ENCODE results near the gene NECTIN2.

The NECTIN2 gene

DNA sequence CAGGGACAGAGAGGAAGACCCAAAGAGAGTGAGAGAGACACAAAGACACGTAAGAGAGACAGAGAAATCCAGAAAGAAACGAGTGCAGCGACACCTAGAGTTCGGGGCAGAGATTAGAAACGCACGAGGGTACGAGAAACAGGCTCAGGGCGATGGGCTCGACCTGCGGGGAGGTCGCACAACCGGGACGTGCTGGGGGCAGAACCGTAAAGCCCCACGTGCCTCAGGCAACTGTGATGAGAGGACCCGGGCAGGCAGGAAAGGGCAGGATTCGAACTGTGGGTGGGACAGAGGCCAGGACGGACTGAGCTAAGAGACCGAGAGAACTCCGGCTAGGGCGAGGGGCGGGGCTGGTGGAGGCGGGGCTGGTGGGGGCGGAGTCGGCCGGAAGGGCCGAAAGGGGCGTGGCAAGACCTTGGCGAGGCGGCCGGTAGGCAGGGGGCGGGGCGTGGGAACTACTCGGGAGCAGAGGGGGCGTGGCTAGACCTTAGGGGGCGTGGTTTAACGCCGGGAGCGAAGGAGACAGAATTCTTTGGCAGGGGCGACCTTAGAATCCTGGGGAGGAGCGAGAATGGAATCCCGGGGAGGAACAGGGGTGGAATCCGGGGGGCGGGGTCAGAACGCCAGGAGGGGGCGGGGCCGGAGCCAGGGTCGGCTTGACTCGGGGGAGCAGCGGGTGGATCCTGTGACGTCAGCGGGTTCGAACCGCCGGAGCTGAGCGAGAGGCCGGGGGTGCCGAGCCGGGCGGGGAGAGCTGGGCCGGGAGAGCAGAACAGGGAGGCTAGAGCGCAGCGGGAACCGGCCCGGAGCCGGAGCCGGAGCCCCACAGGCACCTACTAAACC, at the start of gene NECTIN2:
NECTIN2 (plus strand) TSS at position 686 of the 843 bp plus-strand sequence. CDS start 229 bp downstream, outside the sequence.
- H3K4me3 ChIP-seq (ENCODE audit: low read length): peak within 1 kb of the TSS; percentile 99
- TF ChIP-seq, protein P1, sequence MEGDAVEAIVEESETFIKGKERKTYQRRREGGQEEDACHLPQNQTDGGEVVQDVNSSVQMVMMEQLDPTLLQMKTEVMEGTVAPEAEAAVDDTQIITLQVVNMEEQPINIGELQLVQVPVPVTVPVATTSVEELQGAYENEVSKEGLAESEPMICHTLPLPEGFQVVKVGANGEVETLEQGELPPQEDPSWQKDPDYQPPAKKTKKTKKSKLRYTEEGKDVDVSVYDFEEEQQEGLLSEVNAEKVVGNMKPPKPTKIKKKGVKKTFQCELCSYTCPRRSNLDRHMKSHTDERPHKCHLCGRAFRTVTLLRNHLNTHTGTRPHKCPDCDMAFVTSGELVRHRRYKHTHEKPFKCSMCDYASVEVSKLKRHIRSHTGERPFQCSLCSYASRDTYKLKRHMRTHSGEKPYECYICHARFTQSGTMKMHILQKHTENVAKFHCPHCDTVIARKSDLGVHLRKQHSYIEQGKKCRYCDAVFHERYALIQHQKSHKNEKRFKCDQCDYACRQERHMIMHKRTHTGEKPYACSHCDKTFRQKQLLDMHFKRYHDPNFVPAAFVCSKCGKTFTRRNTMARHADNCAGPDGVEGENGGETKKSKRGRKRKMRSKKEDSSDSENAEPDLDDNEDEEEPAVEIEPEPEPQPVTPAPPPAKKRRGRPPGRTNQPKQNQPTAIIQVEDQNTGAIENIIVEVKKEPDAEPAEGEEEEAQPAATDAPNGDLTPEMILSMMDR (conservative IDR thresholded peaks at IDR 0.05; ENCODE audit: low read depth, low read length): peak; percentile 86
- DNase-seq (ENCODE audit: low read depth): peak; percentile 88

DNA sequence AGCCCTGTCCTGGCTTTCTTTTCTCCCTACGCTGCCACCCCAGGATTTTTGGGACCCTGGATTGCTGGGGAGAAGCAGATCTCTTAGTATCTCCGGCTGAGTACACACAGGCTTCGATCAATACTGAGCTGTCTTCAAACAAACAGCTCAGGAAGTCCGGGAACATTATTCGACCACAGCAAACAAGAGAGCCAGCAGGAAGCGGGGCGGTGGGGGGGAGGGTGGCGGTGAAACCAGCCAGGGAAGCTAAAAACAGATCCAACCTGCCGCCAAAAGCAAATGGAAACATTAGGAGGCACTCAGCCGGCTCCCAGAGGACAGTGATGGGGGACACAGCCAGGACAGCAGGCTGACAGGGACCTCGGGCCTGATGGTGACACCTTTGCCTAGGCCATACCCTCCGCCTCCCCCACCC, 49.4 kb upstream of the NECTIN2 start:
- DNase-seq (ENCODE audit: low read depth): no peak
- no peak overlapping the region for H3K4me3 ChIP-seq (ENCODE audit: low read length)
- TF ChIP-seq, protein P1 (conservative IDR thresholded peaks at IDR 0.05; ENCODE audit: low read depth, low read length): no peak

DNA sequence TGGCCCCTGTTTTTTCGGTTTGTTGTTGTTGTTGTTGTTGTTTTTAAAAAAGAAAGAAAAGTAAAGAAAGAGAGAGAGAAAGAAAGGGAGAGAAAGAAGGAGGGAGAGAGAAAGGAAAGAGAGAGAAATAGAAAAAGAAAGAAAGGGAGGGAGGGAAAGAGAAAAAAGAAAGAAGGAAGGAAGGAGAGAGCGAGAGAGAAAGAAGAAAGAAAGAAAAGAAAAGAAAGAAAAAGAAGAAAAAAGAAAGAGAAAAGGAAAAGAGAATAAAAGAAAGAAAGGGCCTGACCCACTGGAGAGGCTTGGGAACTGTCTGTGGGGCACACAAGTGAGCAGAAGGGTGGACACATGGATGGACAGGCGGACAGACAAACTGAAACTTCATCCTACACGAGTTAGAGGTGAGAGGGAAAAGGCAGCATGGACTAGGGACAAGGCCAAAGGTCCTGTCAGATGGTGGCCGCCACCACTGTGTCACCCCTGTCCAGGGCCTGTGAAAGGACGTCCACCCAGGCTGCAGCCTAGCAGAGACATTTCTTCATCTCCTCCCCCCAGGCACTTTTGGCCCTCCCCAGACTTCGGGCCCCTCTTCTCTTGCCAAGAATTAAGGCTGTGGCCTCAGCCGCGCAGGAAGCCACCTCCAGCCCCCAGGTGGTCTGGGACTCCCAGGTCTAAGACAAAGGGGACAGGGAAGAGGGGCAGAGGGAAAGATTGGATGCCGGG, 46.3 kb upstream of the NECTIN2 start:
- no peak overlapping the region for H3K4me3 ChIP-seq (ENCODE audit: low read length)
- TF ChIP-seq, protein P1 (conservative IDR thresholded peaks at IDR 0.05; ENCODE audit: low read depth, low read length): no peak
- no peak for DNase-seq (ENCODE audit: low read depth)

DNA sequence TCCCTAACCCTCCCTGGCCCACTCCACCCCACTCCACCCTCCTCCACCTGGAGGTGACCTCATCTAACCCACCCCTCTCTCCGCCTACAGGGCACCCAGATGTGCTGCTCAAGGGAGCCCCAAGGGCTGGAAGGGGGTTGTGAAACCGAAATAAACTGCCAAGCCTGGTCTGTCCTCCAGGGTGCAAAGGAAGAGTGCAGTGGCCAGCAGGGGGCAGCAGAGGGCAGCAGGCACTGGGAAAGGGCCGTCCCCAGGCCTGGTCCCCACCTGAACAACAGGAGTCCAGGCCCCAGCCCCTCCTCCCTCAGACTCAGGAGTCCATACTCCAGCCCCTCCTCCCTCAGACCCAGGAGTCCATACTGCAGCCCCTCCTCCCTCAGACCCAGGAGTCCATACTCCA, 45.6 kb upstream of the NECTIN2 start:
- TF ChIP-seq, protein P1 (conservative IDR thresholded peaks at IDR 0.05; ENCODE audit: low read depth, low read length): peak; percentile 97
- no peak overlapping the region for H3K4me3 ChIP-seq (ENCODE audit: low read length)
- no peak for DNase-seq (ENCODE audit: low read depth)

DNA sequence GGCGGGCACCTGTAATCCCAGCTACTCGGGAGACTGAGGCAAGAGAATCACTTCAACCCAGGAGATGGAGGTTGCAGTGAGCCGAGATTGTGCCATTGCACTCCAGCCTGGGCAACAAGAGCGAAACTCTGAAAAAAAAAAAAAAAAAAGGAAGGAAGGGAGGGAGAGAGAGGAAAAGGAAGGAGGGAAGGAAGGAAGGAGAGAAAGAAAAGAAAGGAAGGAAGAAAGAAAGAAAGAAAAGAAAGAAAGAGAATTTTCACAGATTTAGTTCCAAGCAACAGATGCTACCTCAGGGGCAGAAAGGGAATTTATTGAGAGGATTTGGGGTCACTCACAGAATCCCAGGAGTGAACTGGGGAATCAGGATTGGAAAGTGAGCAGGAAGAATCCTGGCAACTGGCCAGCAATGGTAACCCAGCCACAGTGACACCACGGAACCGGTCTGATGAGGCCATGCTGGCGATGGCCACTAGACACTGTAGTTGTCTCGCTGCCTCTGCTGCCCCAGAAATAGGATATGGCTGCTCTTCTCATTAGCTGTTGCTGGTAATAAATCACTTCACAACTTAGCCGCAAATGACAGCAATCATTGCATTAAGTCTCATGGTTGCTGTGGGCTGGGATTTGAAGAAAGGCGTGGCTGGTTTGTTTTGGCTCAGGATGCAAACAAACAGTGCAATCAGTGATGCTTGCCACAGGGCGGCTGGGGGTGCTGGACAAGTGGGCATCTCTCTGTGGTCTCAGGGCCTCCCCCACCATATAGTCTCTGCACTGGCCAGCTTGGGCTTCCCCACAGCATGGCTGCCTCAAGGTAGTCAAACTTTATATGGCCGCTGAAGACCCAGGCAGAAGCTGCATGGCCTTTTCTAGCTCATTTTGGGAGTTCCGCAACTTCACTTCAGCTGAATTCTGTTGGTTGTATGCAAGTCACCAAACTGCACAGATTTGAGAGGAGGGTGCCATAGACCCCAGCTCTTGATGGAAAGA, 42.4 kb upstream of the NECTIN2 start:
- TF ChIP-seq, protein P1 (conservative IDR thresholded peaks at IDR 0.05; ENCODE audit: low read depth, low read length): no peak
- DNase-seq (ENCODE audit: low read depth): no peak
- H3K4me3 ChIP-seq (ENCODE audit: low read length): no peak overlapping the region

DNA sequence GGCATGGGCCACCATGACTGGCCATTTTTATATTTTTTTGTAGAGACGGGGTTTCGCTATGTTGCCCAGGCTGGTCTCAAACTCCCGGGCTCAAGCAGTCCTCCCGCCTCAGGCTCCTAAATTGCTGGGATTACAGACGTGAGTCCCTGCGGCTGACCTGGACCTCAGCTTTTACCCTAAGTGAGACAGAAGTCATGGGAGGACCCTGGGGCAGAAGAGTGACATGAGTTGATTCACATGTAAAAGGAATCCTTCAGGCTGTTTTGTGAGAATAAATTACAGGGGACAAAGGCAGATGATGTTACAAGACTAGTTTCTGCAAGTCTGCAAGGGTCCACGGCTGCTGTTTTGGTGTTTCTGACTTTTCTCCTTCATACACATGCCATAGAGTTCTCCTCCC, 39.8 kb upstream of the NECTIN2 start:
- no peak for DNase-seq (ENCODE audit: low read depth)
- TF ChIP-seq, protein P1 (conservative IDR thresholded peaks at IDR 0.05; ENCODE audit: low read depth, low read length): no peak
- H3K4me3 ChIP-seq (ENCODE audit: low read length): no peak overlapping the region
